Glutamatergic neuron (in vitro differentiated cells): ENCODE data around the gene FAM120B. TPM values are rescaled to one million over a fixed set of nuclear protein-coding genes. Genes with fewer than 3 reads are reported as not detected.

Experiments used
- DNase-seq: peaks from one replicate; pipeline ENCODE4 v3.0.0; 2022
- H3K27ac Mint-ChIP-seq: one replicate; pipeline ENCODE4 v1.8.0; 2020; ENCODE audit warnings: mild to moderate bottlenecking, mixed read lengths, inconsistent platforms; ENCODE audit not compliant: unreplicated experiment
- H3K27me3 Mint-ChIP-seq: one replicate; pipeline ENCODE4 v1.8.0; 2020; ENCODE audit warnings: mild to moderate bottlenecking, moderate library complexity, mixed read lengths, inconsistent platforms; ENCODE audit not compliant: unreplicated experiment
- H3K36me3 Mint-ChIP-seq: one replicate; pipeline ENCODE4 v1.8.0; 2020; ENCODE audit warnings: mild to moderate bottlenecking, mixed read lengths, inconsistent platforms; ENCODE audit not compliant: unreplicated experiment
- H3K4me1 Mint-ChIP-seq: one replicate; pipeline ENCODE4 v1.8.0; 2020; ENCODE audit warnings: mild to moderate bottlenecking, low read depth, mixed read lengths, inconsistent platforms; ENCODE audit not compliant: unreplicated experiment
- H3K4me3 Mint-ChIP-seq: one replicate; pipeline ENCODE4 v1.8.0; 2020; ENCODE audit warnings: mild to moderate bottlenecking, mixed read lengths, inconsistent platforms; ENCODE audit not compliant: unreplicated experiment
- H3K9me3 Mint-ChIP-seq: one replicate; pipeline ENCODE4 v1.8.0; 2020; ENCODE audit warnings: mild to moderate bottlenecking, moderate library complexity, mixed read lengths, inconsistent platforms; ENCODE audit not compliant: unreplicated experiment
- total RNA-seq: library from RNA; stranded (reverse); fragmentation: NEBNext Ultra II Directional; extraction: Animal tissue kit (Norgen Biotek cat#: 25700); gene quantifications from one replicate; pipeline ENCODE4 v1.2.1, GENCODE V29; 2021; ENCODE audit not compliant: unreplicated experiment
- TF ChIP-seq, protein P1 (sequence below): fragments of 200-600 bp; sonication (generic); IDR thresholded peaks from one replicate; pipeline ENCODE4 v1.5.0; 2021; ENCODE audit not compliant: partially characterized antibody, unreplicated experiment

The FAM120B gene
- total RNA-seq, 1 donor from 2014 or later, result 48.3 TPM

DNA sequence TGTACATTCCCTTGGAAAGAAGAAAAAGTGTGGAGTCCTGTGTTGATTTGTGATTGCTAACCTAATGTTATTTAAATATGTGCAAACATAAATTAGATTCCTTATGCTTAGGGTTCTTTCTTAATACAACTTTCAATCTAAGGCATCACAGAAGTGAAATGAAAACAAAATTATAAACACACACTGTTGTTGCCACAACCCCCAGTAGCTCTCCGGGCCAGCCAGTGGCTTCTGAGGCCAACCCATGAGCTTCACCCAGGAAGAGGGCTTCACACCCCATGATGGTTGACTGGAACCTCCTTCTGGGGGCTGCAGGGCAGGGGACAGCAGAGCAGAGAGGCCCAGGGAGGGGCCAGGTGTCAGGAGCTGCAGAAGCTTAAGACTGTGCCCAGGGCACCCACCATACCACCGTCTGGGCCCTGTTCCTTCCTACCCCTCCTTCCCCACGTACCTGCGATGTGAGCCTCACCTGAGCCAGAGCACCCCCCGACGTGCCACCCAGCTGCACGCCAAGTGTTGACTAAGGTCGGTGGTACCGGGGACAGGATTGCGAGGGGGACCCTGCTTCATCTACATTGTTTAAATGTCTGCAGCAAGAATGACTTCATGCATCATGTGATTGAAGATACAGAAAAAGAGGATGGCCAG lies 110.5 kb downstream of the FAM120B start:
- H3K27ac Mint-ChIP-seq, result no peak overlapping the region
- no peaks in the 10 kb centered on the region for H3K27me3 Mint-ChIP-seq
- H3K36me3 Mint-ChIP-seq, result peaks cover 20% of the 10 kb centered on the region
- H3K9me3 Mint-ChIP-seq, result peaks cover 9% of the 10 kb centered on the region
- TF ChIP-seq, protein P1, sequence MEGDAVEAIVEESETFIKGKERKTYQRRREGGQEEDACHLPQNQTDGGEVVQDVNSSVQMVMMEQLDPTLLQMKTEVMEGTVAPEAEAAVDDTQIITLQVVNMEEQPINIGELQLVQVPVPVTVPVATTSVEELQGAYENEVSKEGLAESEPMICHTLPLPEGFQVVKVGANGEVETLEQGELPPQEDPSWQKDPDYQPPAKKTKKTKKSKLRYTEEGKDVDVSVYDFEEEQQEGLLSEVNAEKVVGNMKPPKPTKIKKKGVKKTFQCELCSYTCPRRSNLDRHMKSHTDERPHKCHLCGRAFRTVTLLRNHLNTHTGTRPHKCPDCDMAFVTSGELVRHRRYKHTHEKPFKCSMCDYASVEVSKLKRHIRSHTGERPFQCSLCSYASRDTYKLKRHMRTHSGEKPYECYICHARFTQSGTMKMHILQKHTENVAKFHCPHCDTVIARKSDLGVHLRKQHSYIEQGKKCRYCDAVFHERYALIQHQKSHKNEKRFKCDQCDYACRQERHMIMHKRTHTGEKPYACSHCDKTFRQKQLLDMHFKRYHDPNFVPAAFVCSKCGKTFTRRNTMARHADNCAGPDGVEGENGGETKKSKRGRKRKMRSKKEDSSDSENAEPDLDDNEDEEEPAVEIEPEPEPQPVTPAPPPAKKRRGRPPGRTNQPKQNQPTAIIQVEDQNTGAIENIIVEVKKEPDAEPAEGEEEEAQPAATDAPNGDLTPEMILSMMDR, result no peak
- peaks cover 13% of the 10 kb centered on the region for H3K4me1 Mint-ChIP-seq
- DNase-seq, result no peak
- no peak overlapping the region for H3K4me3 Mint-ChIP-seq

GRCh38 chr6:170417881-170418280 lies 111.3 kb downstream of the FAM120B start:
- Mint-ChIP-seq H3K27ac (peak overlapping the region; percentile 30), H3K4me1 (peaks cover 13% of the 10 kb centered on the region), H3K4me3 (no peak overlapping the region), H3K36me3 (peaks cover 14% of the 10 kb centered on the region), H3K27me3 (no peaks in the 10 kb centered on the region), H3K9me3 (peaks cover 9% of the 10 kb centered on the region)
- DNase-seq, result no peak
- TF ChIP-seq, protein P1, result no peak

- DNase-seq, result no peak
- Mint-ChIP-seq H3K27ac (no peak overlapping the region), H3K9me3 (peaks cover 2% of the 10 kb centered on the region), H3K4me3 (no peak overlapping the region), H3K4me1 (peaks cover 20% of the 10 kb centered on the region), H3K36me3 (no peaks in the 10 kb centered on the region), H3K27me3 (no peaks in the 10 kb centered on the region)
- TF ChIP-seq, protein P1, result no peak
These were observed 113.7 kb downstream of the FAM120B start for GRCh38 chr6:170420283-170420682.

GRCh38 chr6:170420791-170421776 lies 114.5 kb downstream of the FAM120B start:
- H3K27ac Mint-ChIP-seq, result no peak overlapping the region
- H3K36me3 Mint-ChIP-seq, result no peaks in the 10 kb centered on the region
- peaks cover 2% of the 10 kb centered on the region for H3K9me3 Mint-ChIP-seq
- DNase-seq, result no peak
- no peaks in the 10 kb centered on the region for H3K27me3 Mint-ChIP-seq
- H3K4me3 Mint-ChIP-seq, result no peak overlapping the region
- TF ChIP-seq, protein P1, result no peak
- H3K4me1 Mint-ChIP-seq, result peaks cover 25% of the 10 kb centered on the region
